Measurements from ENCODE around the gene LSG1.

GRCh38 chr3:194638991-194639605 lies 32.9 kb downstream of the LSG1 start:
- TF ChIP-seq EZH2 (IDR thresholded peaks at IDR 0.05) (no peak), EZH2phosphoT487 (IDR thresholded peaks at IDR 0.05) (no peak), CTCF (IDR thresholded peaks at IDR 0.05) (no peak)

Data from neural progenitor cell (in vitro differentiated cells).